ENCODE data around the gene ETS2.
A peak's percentile ranks its signal among the peaks of the same experiment; 100 is the strongest.

The ETS2 gene

GRCh38 chr21:38802050-38803026 lies 3.4 kb upstream of the ETS2 start:
- no peak for DNase-seq

DNA sequence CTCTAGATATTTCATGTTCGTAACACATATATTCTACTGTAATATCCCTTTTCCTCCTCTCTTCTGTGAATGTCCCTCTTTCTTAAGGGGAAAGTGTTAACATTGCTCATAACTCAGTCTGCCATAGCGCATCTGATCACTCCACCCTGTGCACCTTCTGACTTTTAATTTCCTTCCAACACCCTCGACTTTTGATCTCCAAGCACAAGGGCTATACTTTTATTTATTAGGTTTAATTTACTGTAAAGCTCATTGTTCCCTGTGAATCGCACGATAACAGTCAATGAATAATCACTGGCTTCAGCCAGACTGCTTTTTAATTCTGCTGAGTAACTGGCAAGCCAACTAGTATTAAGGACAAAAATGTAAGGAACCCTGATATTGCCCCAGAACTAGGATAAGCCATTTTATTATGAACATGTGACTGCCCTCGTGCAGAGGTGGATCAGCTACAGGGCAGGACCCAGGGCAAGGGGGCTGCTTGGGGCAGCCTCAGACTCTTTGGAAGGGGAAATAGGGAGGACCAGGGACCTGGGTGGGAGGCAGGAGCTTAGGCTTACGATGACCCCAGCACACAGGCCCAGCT lies 2.6 kb upstream of the ETS2 start:
- no peak for DNase-seq

DNA sequence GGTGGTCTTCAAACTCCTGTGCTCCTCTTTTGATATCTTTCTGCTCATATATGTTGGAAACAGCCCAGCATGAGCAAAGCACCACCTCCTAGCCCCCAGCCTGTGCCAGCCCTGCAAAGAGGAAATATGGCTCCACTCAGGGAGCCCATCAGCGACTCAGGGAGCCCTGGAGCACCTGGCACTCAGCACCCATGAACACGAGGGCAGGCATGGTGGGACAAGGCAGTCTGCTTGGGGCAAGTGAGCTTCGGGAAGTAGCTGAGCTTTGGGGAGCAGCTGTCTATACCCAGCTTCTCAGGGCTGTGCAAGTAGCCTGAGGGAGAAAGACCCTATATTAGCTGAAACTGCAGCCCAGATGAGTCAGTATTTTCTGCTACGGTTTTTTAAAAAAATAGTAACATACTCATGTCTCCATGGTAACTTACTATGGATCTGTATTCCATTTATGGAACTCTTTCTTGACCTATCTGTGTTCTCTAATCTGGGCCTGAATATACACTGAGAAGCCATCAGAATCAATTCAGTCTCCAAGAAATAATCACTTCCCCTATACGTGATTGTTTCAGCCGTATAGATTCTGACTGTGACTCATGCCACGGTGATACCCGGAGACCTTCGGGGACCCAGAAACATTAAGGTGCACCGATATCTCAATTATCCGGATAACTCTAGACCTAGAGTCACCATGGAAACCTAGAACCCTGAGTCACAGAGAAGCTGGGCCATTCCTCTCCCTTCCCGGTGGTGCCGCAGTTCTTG lies 1.5 kb upstream of the ETS2 start:
- no peak for DNase-seq

GRCh38 chr21:38804789-38805327 lies 871 bp upstream of the ETS2 start:
- peak; percentile 4 to 10 for DNase-seq

- peak; percentile 25 to 31 for DNase-seq
These were observed 618 bp downstream of the ETS2 start for GRCh38 chr21:38806153-38806941.

DNA sequence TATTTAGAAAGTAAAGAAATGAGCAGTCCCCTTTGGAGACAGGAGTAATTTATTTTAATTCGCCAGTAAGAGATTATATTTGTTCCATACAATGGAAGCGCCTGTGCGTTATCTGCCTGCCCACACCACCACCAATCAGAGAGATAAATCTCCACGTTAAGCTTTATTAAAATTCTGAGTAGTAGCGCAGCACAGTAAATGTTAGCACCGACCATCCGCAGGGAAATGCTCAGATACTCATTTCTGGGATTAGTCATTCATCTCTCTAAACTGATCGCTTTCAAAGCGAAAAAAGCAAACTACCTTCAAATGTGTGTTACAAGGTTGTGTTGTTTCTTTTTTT lies 1.2 kb downstream of the ETS2 start:
- DNase-seq: no peak

DNA sequence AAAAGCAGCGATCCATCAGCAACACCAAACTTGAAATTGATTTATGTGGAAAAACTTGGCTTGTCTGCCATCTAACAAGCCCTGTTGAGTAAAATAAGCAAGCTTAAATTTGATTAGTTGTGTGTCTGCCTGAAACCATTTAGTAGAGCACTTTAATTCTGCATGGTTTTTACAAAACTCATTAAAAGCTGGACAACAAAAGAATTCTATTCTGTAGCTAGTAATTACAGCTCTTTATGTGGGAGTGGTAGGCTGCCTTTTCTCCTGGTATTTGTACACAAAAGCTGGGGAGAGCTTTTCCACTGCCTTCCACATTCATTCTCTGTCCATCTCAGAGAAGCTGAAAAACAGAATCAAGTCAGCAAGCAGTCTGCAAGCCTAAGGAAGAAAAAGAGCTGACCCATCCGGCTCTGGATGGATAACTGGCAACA lies 1.7 kb downstream of the ETS2 start:
- DNase-seq: no peak

- no peak for DNase-seq
These were observed 2.3 kb downstream of the ETS2 start for GRCh38 chr21:38807986-38808385.

- no peak for DNase-seq
These were observed 3.6 kb downstream of the ETS2 start for GRCh38 chr21:38809198-38809878.

GRCh38 chr21:38810034-38810825 lies 4.5 kb downstream of the ETS2 start:
- no peak for DNase-seq

DNA sequence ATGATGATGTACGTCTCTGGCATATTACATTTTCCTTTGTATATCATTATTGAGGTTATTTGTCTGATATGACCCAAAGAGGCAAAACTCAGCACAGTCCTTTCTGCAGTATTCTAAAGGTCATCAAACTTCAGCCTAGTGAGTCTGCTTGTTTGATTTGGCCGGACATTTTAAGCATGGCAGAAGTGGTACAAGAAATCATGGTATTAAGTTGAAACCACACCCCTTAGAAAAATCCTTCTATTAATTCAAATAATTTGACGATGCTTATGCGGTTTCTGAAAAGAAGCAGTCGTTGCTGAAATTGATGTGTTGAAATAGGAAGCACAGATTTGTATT lies 5.1 kb downstream of the ETS2 start:
- no peak for DNase-seq

GRCh38 chr21:38811257-38811656 lies 5.5 kb downstream of the ETS2 start:
- DNase-seq: no peak

DNA sequence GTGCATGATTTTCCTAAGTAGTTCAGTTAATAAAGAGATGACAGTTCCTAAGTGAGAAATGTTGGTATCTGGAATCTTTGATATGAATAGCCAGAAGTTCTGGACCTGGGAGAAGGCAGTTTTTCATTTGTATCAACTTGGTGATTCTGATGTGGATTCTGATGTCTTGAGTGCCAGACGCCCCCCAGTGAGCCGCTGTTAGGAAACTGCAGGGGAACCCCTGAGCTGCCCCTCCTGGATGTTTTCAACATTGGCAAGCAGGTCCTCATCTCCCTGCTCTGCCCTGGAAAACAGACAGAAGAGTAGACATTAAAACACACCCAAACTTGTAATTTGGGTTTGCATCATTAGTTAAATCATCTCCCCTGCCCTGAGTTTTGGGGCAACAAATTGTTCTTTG lies 7.4 kb downstream of the ETS2 start:
- DNase-seq: no peak

- no peak for DNase-seq
These were observed 7.8 kb downstream of the ETS2 start for GRCh38 chr21:38813547-38813946.

DNA sequence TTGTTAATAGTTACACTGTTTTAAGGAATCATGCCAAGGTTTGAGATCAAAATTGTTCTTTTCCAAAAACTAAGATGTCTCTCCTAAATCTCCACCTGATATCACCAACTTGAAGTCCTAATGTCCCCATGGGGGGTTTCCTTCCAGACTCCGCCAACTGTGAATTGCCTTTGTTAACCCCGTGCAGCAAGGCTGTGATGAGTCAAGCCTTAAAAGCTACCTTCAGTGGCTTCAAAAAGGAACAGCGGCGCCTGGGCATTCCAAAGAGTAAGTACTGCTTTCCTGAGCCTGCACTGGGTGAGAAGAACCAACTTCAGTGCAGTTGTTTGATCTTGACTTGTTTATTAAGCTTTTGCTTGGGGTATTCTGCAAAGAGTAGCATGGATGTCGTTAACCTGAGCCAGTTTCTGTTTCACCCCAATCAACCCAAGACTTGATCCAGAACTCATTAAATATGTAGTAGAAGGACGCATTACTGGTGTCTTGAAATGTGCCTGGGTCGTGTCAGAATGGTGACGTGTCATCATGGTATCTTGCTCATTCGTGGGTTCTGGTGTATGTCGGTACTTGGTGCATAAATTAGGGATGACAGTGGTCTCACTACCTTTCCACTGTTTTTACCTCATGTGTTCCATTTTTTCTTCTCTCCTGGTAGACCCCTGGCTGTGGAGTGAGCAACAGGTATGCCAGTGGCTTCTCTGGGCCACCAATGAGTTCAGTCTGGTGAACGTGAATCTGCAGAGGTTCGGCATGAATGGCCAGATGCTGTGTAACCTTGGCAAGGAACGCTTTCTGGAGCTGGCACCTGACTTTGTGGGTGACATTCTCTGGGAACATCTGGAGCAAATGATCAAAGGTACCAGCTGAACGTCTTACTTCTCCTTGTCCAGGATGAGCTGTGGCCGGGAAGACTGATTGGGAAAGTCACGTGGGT lies 8.7 kb downstream of the ETS2 start:
- DNase-seq: no peak

GRCh38 chr21:38815060-38815405 lies 9.3 kb downstream of the ETS2 start:
- no peak for DNase-seq

DNA sequence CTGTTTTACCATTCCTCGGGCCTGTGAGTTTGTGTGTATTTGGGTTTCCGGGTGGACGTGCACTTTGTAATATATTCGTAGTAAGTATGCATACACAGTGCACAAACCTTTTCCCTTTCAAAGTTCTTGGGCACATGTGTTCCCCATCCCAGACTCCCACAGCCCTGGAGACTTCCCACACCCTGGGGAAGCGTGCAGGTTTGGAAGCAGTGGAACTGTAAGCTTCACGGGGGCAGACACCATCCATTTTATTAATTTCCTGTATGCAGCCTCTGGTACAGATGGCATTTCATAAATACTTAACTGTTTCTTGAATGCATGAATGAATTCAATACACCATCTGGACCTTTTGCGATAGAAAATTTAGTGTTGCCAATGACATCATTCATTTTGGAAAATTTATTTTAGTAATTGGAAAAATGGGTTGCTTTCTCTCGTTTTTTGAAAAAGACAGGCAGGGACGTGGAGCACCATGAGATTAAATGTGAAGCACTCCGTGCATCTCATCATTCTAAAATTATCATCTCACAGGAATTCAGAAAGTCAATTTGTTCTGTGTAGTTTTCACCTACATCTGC lies 10.8 kb downstream of the ETS2 start:
- no peak for DNase-seq

- DNase-seq: no peak
These were observed 11.9 kb downstream of the ETS2 start for GRCh38 chr21:38817371-38818324.

DNA sequence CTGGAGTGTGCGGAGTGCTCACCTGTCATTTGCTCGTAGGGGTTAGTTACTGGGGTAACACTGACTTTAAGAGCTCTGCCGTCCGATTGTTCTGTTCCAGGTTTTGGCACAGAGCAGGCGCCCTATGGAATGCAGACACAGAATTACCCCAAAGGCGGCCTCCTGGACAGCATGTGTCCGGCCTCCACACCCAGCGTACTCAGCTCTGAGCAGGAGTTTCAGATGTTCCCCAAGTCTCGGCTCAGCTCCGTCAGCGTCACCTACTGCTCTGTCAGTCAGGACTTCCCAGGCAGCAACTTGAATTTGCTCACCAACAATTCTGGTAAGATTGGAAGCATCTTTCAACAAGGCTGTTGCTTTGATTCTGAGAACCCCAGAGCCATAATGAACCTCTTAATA lies 12.6 kb downstream of the ETS2 start:
- DNase-seq: no peak

All from activated CD4-positive, alpha-beta T cell treated with anti-CD3 and anti-CD28 coated beads, Interleukin-2, amount 50 U/mL, for 4 hours (primary cell).